SK-N-SH (cell line): Measurements from ENCODE around the gene MYL6B. TPM values are rescaled to one million over a fixed set of nuclear protein-coding genes. Genes with fewer than 3 reads are reported as not detected.

Experiments
- CTCF ChIA-PET: fragments of 300-600, 350-600 bp; formaldehyde crosslinking; extraction: SDS; loops from one replicate; lab custom pipeline; 2021; lab: Yijun Ruan, JAX
- POLR2A ChIA-PET: fragments of 350-600 bp; sonication (Branson Sonifier 250); formaldehyde crosslinking; extraction: SDS; loops from one replicate; lab custom pipeline; 2020; ENCODE audit warnings: antibody characterized with exemption, inconsistent platforms; lab: Yijun Ruan, JAX
- DNase-seq: peaks from one replicate; pipeline ENCODE4 v3.0.0; 2012
- H2AFZ ChIP-seq: fragments of 200-600 bp; sonication (generic); 2 replicates; pipeline ENCODE4 v1.8.1; 2016; ENCODE audit warnings: antibody characterized with exemption, mild to moderate bottlenecking, low read depth
- H3F3A ChIP-seq: fragments of 200-600 bp; sonication (generic); replicated peaks from 2 replicates; pipeline ENCODE3; 2016; ENCODE audit warnings: antibody characterized with exemption, mild to moderate bottlenecking; ENCODE audit not compliant: insufficient read depth
- H3K27ac ChIP-seq, 2 experiments: fragments of 200-500 bp in 1 of 2; fragments of 200-600 bp in 1 of 2; sonication (Bioruptor generic) in 1 of 2; sonication (generic), shearing (Covaris generic) in 1 of 2; 2 replicates each; pipeline versions ENCODE4 v1.5.1 to v1.6.1; 2014 to 2016; ENCODE audit warnings: low read depth in 2 of 2, inconsistent platforms in 1 of 2, low read length in 1 of 2, mild to moderate bottlenecking in 1 of 2, mixed read lengths in 1 of 2
- H3K27me3 ChIP-seq: fragments of 200-600 bp; sonication (generic), shearing (Covaris generic); 2 replicates; pipeline ENCODE4 v1.6.1; 2016; ENCODE audit warnings: mixed run types; ENCODE audit not compliant: insufficient read depth
- H3K36me3 ChIP-seq, 2 experiments: fragments of 200-500 bp in 1 of 2; fragments of 200-600 bp in 1 of 2; sonication (Bioruptor generic) in 1 of 2; sonication (generic) in 1 of 2; replicated peaks in 1 of 2; 2 replicates each; pipeline versions ENCODE3 to v1.5.1; 2014 to 2016; ENCODE audit warnings: low read length in 1 of 2, mild to moderate bottlenecking in 1 of 2; ENCODE audit not compliant: insufficient read depth in 2 of 2, control insufficient read depth in 1 of 2
- H3K4me1 ChIP-seq, 2 experiments: fragments of 200-500 bp in 1 of 2; fragments of 200-600 bp in 1 of 2; sonication (Bioruptor generic) in 1 of 2; sonication (generic), shearing (Covaris generic) in 1 of 2; 2 replicates each; pipeline versions ENCODE4 v1.5.1 to v1.6.1; 2014 to 2016; ENCODE audit warnings: low read depth in 1 of 2, low read length in 1 of 2, mixed run types in 1 of 2; ENCODE audit not compliant: insufficient read depth in 2 of 2, control insufficient read depth in 1 of 2
- H3K4me2 ChIP-seq: fragments of 200-600 bp; sonication (generic), shearing (Covaris generic); 2 replicates; pipeline ENCODE4 v1.6.1; 2017; ENCODE audit warnings: mixed run types
- H3K4me3 ChIP-seq, 2 experiments: fragments of 200-500 bp in 1 of 2; fragments of 200-600 bp in 1 of 2; sonication (Bioruptor generic) in 1 of 2; sonication (generic), shearing (Covaris generic) in 1 of 2; 2 replicates each; pipeline versions ENCODE4 v1.5.1 to v1.8.1; 2014 to 2016; ENCODE audit warnings: low read depth in 2 of 2, inconsistent platforms in 1 of 2, low read length in 1 of 2, mild to moderate bottlenecking in 1 of 2, mixed read lengths in 1 of 2, moderate library complexity in 1 of 2
- H3K79me2 ChIP-seq: fragments of 200-600 bp; sonication (generic); 2 replicates; pipeline ENCODE4 v1.8.1; 2017; ENCODE audit warnings: mild to moderate bottlenecking; ENCODE audit not compliant: insufficient read depth
- H3K9ac ChIP-seq: fragments of 200-600 bp; sonication (generic); 2 replicates; pipeline ENCODE4 v1.6.1; 2017; ENCODE audit warnings: mixed run types
- H3K9me2 ChIP-seq: fragments of 200-600 bp; sonication (generic); 2 replicates; pipeline ENCODE4 v1.6.1; 2017; ENCODE audit warnings: mixed run types
- H3K9me3 ChIP-seq: fragments of 200-600 bp; sonication (generic); 2 replicates; pipeline ENCODE4 v1.6.1; 2017; ENCODE audit warnings: mixed run types, mild to moderate bottlenecking, moderate library complexity
- H4K20me1 ChIP-seq: fragments of 200-600 bp; sonication (generic); 2 replicates; pipeline ENCODE4 v1.6.1; 2017; ENCODE audit warnings: mild to moderate bottlenecking, mixed run types; ENCODE audit not compliant: insufficient read depth
- CHD2 ChIP-seq: fragments of 150-350 bp; IDR thresholded peaks from 2 replicates; pipeline ENCODE4 v1.6.1; 2018; ENCODE audit warnings: low read length; ENCODE audit not compliant: partially characterized antibody
- CTCF ChIP-seq: fragments of 200-600 bp; sonication (generic); IDR thresholded peaks from 2 replicates; pipeline ENCODE4 v1.6.1; 2017; ENCODE audit warnings: antibody characterized with exemption, mild to moderate bottlenecking, moderate library complexity
- ELF1 ChIP-seq: IDR thresholded peaks from 2 replicates; pipeline ENCODE4 v1.4.0; 2012
- EZH2phosphoT487 ChIP-seq: fragments of 200-600 bp; sonication (generic); IDR thresholded peaks from 2 replicates; pipeline ENCODE4 v1.6.1; 2017; ENCODE audit warnings: low read depth, mixed run types, mild to moderate bottlenecking, antibody characterized with exemption, moderate library complexity, borderline replicate concordance
- FOSL2 ChIP-seq: IDR thresholded peaks from 2 replicates; pipeline ENCODE4 v1.4.0; 2012; ENCODE audit warnings: low read depth, mild to moderate bottlenecking, moderate library complexity, borderline replicate concordance
- FOXM1 ChIP-seq: IDR thresholded peaks from 2 replicates; pipeline ENCODE4 v1.4.0; 2012; ENCODE audit warnings: low read depth, mild to moderate bottlenecking
- GATA2 ChIP-seq: sonication (generic); formaldehyde crosslinking; IDR thresholded peaks from 2 replicates; pipeline ENCODE4 v1.5.0; 2020; ENCODE audit warnings: mild to moderate bottlenecking, missing genetic modification reagents
- MEF2A ChIP-seq: IDR thresholded peaks from 2 replicates; pipeline ENCODE4 v1.4.0; 2012; ENCODE audit warnings: low read depth, borderline replicate concordance
- MXI1 ChIP-seq: IDR thresholded peaks from 2 replicates; pipeline ENCODE4 v1.6.1; 2012; ENCODE audit warnings: mild to moderate bottlenecking, low read depth, low read length, improper control_type of control experiment
- POLR2AphosphoS5 ChIP-seq: IDR thresholded peaks from 2 replicates; pipeline ENCODE4 v1.6.1; 2012; ENCODE audit warnings: low read depth, low read length
- RAD21 ChIP-seq: IDR thresholded peaks from 2 replicates; pipeline ENCODE4 v1.6.1; 2012; ENCODE audit warnings: mild to moderate bottlenecking, low read length
- RCOR1 ChIP-seq: fragments of 150-350 bp; IDR thresholded peaks from 2 replicates; pipeline ENCODE4 v1.6.1; 2017; ENCODE audit warnings: antibody characterized with exemption, low read length
- RFX5 ChIP-seq: IDR thresholded peaks from 2 replicates; pipeline ENCODE4 v1.6.1; 2012; ENCODE audit warnings: mild to moderate bottlenecking, improper control_type of control experiment, low read length
- SIN3A ChIP-seq: IDR thresholded peaks from 2 replicates; pipeline ENCODE4 v1.6.1; 2012; ENCODE audit warnings: low read depth, mild to moderate bottlenecking, low read length, moderate library complexity, borderline replicate concordance
- SMC3 ChIP-seq: IDR thresholded peaks from 2 replicates; pipeline ENCODE4 v1.6.1; 2012; ENCODE audit warnings: low read depth, low read length, improper control_type of control experiment
- TEAD4 ChIP-seq: IDR thresholded peaks from 2 replicates; pipeline ENCODE4 v1.4.0; 2012; ENCODE audit warnings: mild to moderate bottlenecking, borderline replicate concordance; ENCODE audit not compliant: insufficient read depth
- WGBS: methylation state at CpG from one replicate; pipeline ENCODE4 v1.1.6; 2017; ENCODE audit warnings: low lambda C conversion rate; 5-methylcytosine and 5-hydroxymethylcytosine counted together
- polyA plus RNA-seq, 3 experiments: library from polyadenylated mRNA; depleted of rRNA; stranded (reverse); fragments of >200 nt; gene quantifications; 2 replicates each; pipeline ENCODE4 v1.2.3, GENCODE V29; 2012
- TF ChIP-seq, protein P1 (sequence below): IDR thresholded peaks from 2 replicates; pipeline ENCODE4; 2012
- TF ChIP-seq, protein P2 (sequence below): IDR thresholded peaks from 2 replicates; pipeline ENCODE4 v1.4.0; 2012; ENCODE audit warnings: low read depth
- TF ChIP-seq, protein P3 (sequence below): IDR thresholded peaks from 2 replicates; pipeline ENCODE4 v1.4.0; 2012; ENCODE audit warnings: low read depth, borderline replicate concordance

Gene MYL6B
- polyA plus RNA-seq, 1 of the 3 experiments (the other 2 are of a cell fraction) = 234 TPM

GRCh38 chr12:56159482-56160192 is 7.2 kb downstream of the MYL6B start:
- Histone ChIP-seq H2AFZ (no peak overlapping the region), H3K4me3 (peak overlapping the region; percentile 82 to 87), H3K27me3 (no peaks in the 10 kb centered on the region), H3K36me3 (peaks cover 54 to 55% of the 10 kb centered on the region in 2 experiments), H3K79me2 (peaks cover 53% of the 10 kb centered on the region), H3K9me2 (no peaks in the 10 kb centered on the region), H3K4me1 (peaks cover 23 to 28% of the 10 kb centered on the region in 2 experiments; a peak in 3 of 4 replicates), H3F3A (peaks cover 60% of the 10 kb centered on the region), H3K4me2 (peak overlapping the region; percentile 97), H3K9ac (peak overlapping the region; percentile 94), H3K9me3 (no peaks in the 10 kb centered on the region), H3K27ac (peak overlapping the region; percentile 82 to 89; a peak in 3 of 4 replicates), H4K20me1 (peaks cover 42% of the 10 kb centered on the region)
- ChIA-PET POLR2A (interaction anchor here (1.0 to 2.5 kb wide), 7 partner anchors 8 to 31 kb away, joined by 3 to 19 read pairs (median 4); partner anchors contain the start of genes ESYT1 and SMARCC2), CTCF (interaction anchor here (0.6 to 3.6 kb wide), 6 partner anchors 8 to 63 kb away, joined by 3 to 14 read pairs (median 8); partner anchors contain the start of genes ESYT1, SMARCC2 and ZC3H10)
- WGBS = 47% methylated on average over 4 of the region's 8 CpGs
- DNase-seq = no peak
- no peak for TF ChIP-seq ELF1
- TF ChIP-seq, protein P1, sequence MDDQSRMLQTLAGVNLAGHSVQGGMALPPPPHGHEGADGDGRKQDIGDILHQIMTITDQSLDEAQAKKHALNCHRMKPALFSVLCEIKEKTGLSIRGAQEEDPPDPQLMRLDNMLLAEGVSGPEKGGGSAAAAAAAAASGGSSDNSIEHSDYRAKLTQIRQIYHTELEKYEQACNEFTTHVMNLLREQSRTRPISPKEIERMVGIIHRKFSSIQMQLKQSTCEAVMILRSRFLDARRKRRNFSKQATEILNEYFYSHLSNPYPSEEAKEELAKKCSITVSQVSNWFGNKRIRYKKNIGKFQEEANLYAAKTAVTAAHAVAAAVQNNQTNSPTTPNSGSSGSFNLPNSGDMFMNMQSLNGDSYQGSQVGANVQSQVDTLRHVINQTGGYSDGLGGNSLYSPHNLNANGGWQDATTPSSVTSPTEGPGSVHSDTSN = 0 out of 2 replicates have a peak, but pooled peaks have one; percentile 1
- no peak for TF ChIP-seq RAD21
- no peak for TF ChIP-seq EZH2phosphoT487
- 0 out of 2 replicates have a peak, but pooled peaks have one; percentile 12 for TF ChIP-seq SIN3A

- Histone ChIP-seq H3F3A (peaks cover 60% of the 10 kb centered on the region), H3K36me3 (peaks cover 51 to 54% of the 10 kb centered on the region in 2 experiments), H4K20me1 (peaks cover 42% of the 10 kb centered on the region), H3K9me2 (no peaks in the 10 kb centered on the region), H3K79me2 (peaks cover 53% of the 10 kb centered on the region), H2AFZ (no peak overlapping the region), H3K9ac (peak overlapping the region; percentile 94), H3K27me3 (no peaks in the 10 kb centered on the region), H3K4me2 (peak overlapping the region; percentile 97), H3K4me3 (peak overlapping the region; percentile 82 to 87), H3K4me1 (peaks cover 23 to 28% of the 10 kb centered on the region in 2 experiments; a peak in 3 of 4 replicates), H3K27ac (peak overlapping the region; percentile 8 to 82; a peak in 3 of 4 replicates), H3K9me3 (no peaks in the 10 kb centered on the region)
- CTCF ChIA-PET = interaction anchor here (1.3 to 7.8 kb wide), 6 partner anchors 9 to 34 kb away, joined by 3 to 60 read pairs (median 8); partner anchors contain the start of genes ESYT1 and SMARCC2
- DNase-seq = no peak
- WGBS = 80% methylated on average over 6 of the region's 7 CpGs
- POLR2A ChIA-PET = interaction anchor here (0.6 to 2.5 kb wide), 4 partner anchors 16 to 104 kb away, joined by 3 to 19 read pairs (median 8); partner anchors contain the start of gene ESYT1
- TF ChIP-seq POLR2AphosphoS5 (no peak), RFX5 (no peak), FOSL2 (no peak), CHD2 (no peak), GATA2 (no peak), MXI1 (no peak), CTCF (no peak), SMC3 (no peak), MEF2A (no peak), FOXM1 (no peak), RCOR1 (no peak), TEAD4 (no peak)
- TF ChIP-seq, protein P2, sequence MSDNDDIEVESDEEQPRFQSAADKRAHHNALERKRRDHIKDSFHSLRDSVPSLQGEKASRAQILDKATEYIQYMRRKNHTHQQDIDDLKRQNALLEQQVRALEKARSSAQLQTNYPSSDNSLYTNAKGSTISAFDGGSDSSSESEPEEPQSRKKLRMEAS = no peak
- TF ChIP-seq, protein P1 = no peak
- TF ChIP-seq, protein P3, sequence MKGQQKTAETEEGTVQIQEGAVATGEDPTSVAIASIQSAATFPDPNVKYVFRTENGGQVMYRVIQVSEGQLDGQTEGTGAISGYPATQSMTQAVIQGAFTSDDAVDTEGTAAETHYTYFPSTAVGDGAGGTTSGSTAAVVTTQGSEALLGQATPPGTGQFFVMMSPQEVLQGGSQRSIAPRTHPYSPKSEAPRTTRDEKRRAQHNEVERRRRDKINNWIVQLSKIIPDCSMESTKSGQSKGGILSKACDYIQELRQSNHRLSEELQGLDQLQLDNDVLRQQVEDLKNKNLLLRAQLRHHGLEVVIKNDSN = no peak
These were observed 7.9 kb downstream of the MYL6B start for GRCh38 chr12:56160193-56160763.
